Measurements from ENCODE around the gene DRC3. TPM values are rescaled to one million over a fixed set of nuclear protein-coding genes. Genes with fewer than 3 reads are reported as not detected.
"Not testable (repeated sequence)": the region's sequence is repeated elsewhere in the genome, so short reads cannot be mapped to it uniquely, and the experiment has no call there.

DRC3 gene
- total RNA-seq, 1 donor from 2014 or later = 0.06 TPM

DNA sequence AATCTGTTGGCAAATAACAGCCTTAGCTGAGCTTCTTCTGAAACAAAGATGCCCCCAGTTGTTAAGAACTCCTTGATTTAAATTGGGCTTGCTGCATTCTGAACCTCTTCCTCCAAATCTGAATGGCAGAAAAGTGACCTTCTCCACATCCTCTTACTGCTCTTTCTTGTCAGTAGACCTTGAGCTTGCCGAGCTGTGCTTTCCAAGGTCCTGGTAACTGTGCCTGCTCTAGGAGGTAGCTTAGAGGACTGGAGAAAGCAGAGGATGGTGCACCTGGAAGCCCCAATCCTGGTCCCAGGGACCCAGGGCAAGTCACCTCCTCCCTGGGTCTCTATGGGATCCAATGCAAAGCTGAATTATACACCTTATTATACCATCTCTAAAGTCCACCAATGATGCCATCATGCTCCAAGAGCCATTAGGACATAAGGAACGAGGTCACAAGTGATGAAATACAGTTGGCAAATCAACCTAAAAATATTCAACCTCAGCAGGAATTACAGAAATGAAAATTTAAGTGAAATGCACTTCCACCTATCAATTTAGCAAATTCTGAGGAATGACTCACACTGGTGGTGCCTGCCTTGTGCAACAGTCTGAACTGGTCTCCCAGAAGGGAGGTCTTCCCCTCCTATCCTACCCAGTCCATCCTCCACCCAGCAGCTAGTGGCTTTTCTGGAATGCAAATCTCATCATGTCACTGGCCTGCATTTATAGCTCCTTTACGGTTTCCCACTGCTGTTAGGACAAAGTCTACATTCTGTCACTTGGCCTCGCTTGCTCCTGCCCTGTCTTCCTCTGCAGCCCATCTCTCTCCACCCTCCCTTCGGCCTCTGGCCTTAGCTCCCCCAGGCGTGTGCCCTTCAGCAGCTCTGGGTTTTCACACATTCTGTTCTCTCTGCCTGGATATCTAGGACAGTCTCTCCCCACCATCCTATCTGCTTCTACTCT, 37.1 kb upstream of the DRC3 start:
- TF ChIP-seq, protein P1, sequence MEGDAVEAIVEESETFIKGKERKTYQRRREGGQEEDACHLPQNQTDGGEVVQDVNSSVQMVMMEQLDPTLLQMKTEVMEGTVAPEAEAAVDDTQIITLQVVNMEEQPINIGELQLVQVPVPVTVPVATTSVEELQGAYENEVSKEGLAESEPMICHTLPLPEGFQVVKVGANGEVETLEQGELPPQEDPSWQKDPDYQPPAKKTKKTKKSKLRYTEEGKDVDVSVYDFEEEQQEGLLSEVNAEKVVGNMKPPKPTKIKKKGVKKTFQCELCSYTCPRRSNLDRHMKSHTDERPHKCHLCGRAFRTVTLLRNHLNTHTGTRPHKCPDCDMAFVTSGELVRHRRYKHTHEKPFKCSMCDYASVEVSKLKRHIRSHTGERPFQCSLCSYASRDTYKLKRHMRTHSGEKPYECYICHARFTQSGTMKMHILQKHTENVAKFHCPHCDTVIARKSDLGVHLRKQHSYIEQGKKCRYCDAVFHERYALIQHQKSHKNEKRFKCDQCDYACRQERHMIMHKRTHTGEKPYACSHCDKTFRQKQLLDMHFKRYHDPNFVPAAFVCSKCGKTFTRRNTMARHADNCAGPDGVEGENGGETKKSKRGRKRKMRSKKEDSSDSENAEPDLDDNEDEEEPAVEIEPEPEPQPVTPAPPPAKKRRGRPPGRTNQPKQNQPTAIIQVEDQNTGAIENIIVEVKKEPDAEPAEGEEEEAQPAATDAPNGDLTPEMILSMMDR (conservative IDR thresholded peaks at IDR 0.05; ENCODE audit: low read depth, low read length) = no peak
- DNase-seq (ENCODE audit: low read depth) = no peak
- no peak overlapping the region for H3K4me3 ChIP-seq (ENCODE audit: low read depth, low read length)

DNA sequence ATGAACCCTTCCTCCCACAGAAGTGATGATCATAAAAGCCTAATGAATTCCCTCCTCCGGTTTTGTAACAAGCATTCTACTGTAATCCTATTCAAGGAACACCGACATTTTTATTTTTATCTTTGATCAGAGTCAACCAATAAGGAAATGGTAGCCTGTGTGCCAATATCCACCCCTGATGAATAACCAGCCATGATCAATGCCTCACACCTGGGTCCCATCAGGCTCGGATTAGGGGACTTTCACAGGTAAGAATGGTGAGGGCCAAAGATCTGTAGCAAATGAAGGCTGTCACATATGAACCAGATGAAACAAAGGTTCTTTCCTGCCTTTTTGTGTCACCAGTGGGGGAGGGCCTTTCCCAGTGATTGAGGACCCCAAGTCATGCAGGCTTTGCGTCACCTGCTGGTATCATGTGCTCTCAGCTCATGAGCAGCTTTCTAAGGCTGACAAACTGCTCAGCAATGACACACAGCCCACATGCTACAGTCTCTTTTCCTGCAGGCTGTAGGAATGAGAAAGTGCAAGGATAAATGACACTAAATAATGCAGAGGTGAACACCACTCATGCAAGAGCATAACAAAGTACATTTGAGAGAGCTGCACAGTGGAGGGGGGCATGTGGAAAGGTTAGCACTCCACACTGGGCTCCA, 35.3 kb upstream of the DRC3 start:
- TF ChIP-seq, protein P1 (conservative IDR thresholded peaks at IDR 0.05; ENCODE audit: low read depth, low read length) = no peak
- H3K4me3 ChIP-seq (ENCODE audit: low read depth, low read length) = no peak overlapping the region
- no peak for DNase-seq (ENCODE audit: low read depth)

DNA sequence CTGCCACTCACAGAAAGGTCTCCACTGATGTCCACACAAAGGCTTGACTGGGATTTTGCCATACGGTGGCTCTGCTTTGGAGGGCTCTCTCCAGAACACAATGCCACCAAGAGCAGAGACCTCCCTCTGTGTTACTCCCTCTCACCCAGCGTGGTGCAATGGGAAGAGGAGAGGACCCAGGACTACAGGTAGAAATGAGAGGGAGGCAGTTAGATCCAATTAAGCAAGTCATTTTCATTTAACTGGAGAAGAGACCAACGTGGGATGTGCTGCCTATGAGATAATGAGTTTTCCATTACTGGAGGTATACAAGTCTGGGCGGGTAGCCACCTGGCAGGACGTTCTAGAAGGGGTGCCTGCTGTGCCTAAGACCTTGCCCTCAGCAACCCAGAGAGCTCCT, 34.7 kb upstream of the DRC3 start:
- TF ChIP-seq, protein P1 (conservative IDR thresholded peaks at IDR 0.05; ENCODE audit: low read depth, low read length) = no peak
- no peak overlapping the region for H3K4me3 ChIP-seq (ENCODE audit: low read depth, low read length)
- DNase-seq (ENCODE audit: low read depth) = no peak

GRCh38 chr17:17938388-17939107, 34.1 kb upstream of the DRC3 start:
- no peak for DNase-seq (ENCODE audit: low read depth)
- TF ChIP-seq, protein P1 (conservative IDR thresholded peaks at IDR 0.05; ENCODE audit: low read depth, low read length) = no peak
- H3K4me3 ChIP-seq (ENCODE audit: low read depth, low read length) = no peak overlapping the region

DNA sequence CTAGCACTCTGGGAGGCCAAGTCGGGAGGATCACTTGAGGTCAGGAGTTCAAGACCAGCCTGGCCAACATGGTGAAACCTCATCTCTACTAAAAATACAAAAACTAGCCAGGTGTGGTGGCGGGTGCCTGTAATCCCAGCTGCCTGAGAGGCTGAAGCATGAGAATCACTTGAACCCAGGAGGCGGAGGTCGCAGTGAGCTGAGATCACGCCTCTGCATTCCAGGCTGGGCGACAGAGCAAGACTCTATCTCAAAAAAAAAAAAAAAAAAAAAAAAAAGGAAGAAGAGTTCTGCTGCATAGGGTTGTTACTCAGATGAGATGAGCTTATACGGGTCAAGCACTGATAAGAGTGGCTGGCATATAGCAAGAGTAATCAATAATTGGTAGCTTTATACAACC, 32.7 kb upstream of the DRC3 start:
- not testable (repeated sequence) for DNase-seq (ENCODE audit: low read depth)

GRCh38 chr17:17940441-17940911, 32.2 kb upstream of the DRC3 start:
- no peak overlapping the region for H3K4me3 ChIP-seq (ENCODE audit: low read depth, low read length)
- TF ChIP-seq, protein P1 (conservative IDR thresholded peaks at IDR 0.05; ENCODE audit: low read depth, low read length) = no peak
- no peak for DNase-seq (ENCODE audit: low read depth)

More for the DNA sequence above, 32.7 kb upstream of the DRC3 start:
- H3K4me3 ChIP-seq (ENCODE audit: low read depth, low read length) = not testable (repeated sequence)

DNA sequence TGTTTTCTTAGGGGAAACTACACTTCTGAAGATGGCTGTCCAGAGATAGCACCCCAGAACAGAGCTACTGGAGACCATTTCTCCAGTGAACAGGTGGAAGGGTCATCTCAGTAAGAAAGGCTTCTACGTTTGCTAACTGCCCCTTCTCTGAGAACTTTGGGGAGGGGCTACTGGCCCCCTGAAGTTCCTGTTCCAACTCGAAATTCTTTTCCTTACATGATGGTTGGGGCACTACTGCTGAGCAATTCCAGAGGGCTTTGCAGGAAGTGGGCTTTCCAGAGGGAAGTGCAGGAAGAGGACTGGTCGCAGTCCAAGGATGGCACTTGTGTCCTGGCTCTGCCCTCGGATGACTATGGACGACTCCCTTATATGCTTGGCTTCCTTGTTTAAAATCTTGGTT, 31.6 kb upstream of the DRC3 start:
- DNase-seq (ENCODE audit: low read depth) = no peak
- TF ChIP-seq, protein P1 (conservative IDR thresholded peaks at IDR 0.05; ENCODE audit: low read depth, low read length) = no peak
- no peak overlapping the region for H3K4me3 ChIP-seq (ENCODE audit: low read depth, low read length)
